NCI-H2196 treated with DMSO at 0.1 percent for 48 hours (cell line): ENCODE data around the gene TDRD10.

Experiments used
- DNase-seq: peaks from one replicate; lab custom pipeline; 2025; ENCODE audit not compliant: unreplicated experiment; lab: John Stamatoyannopoulos, UW

TDRD10 gene

GRCh38 chr1:154575951-154576566 is 74.0 kb downstream of the TDRD10 start:
- no peak for DNase-seq

DNA sequence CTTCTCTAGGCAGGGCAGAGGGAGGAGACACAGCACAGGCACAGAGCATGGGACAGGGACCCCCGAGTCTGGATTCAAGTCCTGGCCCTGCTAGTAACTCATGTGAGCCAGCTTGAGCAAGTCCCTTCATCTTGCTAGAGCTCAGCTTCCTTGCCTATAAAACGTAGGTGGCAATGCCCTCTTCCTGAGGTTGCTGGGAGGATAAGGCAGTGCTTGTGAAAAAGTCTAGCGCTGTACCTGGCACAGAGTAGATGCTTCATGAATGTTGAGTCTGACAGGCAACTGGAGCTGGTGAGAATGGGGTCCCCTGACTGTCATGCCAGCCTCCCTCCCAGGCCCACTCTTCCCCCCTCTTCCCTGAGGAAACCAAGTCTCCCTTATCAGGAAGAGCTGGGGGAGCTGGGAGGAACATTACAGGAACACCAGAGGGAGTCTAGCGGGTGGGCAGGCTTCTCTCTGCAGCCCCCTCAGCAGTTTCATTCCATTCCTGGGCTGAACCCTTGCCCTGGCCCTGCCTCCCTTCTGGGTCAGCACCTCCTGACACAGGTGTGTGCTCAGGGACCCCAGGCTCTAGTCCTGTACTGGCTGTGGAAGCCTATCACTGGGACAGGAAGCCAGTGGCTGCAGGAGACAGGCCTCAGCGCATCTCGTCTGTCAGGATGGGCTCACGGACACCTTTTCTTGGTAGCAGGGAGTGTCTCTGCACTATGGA is 75.5 kb downstream of the TDRD10 start:
- DNase-seq, result no peak

DNA sequence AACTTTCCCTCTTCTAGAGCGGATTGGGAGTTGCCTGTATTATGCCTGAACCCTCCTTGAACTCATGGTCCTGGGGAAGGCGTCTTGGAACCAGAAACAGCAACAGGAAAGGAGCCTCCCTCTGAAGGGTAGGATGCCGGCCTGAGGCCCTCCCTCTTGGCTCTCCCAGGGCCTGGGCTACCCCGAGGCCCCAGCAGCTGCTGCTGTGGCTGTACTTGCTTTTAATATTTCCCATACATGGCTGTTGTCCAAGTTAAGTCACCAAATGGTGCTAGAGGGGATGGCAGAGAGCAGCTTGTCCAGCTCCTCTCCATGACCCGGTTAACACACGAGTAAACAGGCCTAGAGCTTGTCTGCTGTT is 76.0 kb downstream of the TDRD10 start:
- no peak for DNase-seq

DNA sequence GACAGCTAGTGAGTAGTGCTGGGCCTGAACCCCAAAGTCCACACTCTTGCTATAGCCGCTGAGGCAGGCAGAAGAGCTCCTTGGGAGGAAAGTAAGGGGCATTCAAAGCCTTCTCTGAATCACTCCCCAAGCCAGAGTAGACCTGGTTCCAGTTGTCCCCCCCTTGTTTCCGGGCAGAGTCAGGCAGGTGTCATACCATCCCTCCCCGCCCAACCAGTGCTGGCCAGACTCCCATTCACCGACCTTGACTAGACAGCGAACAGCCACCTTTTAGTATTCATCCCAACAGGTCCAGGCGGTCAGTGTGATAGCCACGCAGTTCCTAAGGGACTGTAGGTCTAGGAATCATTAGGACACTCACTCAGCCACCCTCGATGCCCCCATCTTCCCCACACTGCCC is 77.4 kb downstream of the TDRD10 start:
- DNase-seq, result no peak

DNA sequence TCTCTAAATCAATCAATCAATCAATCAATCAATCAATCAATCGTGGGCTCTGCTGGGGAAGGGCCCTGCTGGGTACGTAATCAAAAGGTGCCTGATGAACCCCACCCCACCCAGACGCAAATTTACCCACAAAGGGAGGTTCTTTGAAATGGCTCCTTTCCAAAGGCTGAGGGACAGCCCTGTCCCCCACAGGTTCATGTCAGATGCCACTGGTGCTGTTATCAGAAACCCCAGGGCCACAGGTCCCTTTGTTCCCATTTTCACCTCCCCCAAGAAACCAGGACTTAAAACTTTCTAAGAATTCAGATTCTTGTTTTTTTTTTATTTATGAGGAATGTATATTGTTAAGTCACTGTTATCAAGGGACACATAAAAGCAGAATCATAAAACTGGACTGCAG is 79.7 kb downstream of the TDRD10 start:
- no peak for DNase-seq

DNA sequence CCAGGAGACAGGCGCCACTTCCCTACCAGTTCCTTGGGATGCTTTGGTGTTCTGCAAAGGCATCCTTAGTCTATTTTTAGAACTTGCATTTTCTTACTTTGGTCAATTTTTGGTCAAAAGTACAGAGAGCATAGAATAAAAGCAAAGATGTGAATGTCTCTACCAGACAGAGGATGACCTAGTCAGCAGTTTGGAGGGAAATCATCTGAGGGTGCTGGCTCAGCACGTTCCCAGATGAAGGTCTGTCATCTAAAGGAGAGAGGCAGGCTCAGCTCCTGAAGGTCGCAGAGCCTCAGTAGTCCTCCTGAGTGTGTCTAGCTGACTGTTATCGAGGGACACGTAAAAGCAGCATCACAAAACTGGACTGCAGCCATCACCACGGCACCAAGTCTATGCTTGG is 80.9 kb downstream of the TDRD10 start:
- DNase-seq, result no peak

DNA sequence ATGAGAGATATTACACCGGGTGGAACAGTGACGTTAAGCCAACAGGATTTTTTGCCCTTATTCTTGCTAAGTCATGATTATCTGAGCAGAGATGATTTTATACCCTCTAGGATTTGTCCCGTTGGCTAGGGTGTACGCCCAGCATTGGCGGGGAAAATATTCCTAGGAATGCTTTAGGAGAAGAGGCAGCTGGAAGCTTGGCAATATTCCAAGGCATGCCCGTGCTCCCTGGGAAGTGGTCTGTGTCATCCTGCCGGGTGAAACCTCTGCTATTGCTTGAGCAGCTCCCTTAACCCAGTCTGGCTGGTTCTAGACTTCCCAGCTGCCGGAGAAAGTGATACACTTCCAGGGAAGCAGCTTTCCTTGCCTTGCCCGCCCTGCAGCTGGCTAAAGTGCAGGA is 81.8 kb downstream of the TDRD10 start:
- DNase-seq, result no peak

DNA sequence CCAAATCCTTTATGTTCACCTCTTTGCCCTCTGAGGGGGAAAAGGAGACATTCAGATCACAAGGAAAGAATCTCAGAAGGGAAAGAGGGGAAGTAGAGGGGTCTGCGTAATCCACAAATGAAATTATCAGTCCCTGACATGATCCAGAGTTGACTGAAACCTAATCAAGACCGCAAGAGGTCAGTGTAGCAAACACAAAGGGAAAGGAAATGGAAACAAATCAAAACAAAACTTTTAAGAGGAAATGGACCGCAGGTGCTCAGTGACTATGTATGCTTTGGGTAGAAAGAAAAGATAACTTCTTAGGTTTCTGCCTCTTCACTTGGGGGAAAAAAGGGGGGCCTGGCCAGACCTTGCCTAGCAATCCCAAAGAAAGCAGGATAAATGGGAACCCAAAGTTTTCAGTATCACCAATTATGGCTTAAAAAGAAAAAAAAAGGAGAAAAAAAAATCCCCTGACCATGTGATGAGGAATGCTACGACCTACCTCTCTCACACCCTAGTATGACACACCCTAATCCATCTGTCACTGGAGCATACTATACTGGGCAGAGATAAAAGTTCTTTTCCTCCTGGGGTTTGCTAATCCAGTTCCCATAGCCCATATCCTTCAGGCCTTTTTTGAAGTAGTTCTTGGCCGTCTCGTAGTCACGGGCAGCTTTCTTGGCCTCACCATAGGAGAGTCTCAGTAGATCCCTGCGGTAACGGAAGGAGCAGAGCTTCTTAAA is 82.4 kb downstream of the TDRD10 start:
- DNase-seq, result no peak

GRCh38 chr1:154586231-154586630 is 84.2 kb downstream of the TDRD10 start:
- DNase-seq, result no peak

DNA sequence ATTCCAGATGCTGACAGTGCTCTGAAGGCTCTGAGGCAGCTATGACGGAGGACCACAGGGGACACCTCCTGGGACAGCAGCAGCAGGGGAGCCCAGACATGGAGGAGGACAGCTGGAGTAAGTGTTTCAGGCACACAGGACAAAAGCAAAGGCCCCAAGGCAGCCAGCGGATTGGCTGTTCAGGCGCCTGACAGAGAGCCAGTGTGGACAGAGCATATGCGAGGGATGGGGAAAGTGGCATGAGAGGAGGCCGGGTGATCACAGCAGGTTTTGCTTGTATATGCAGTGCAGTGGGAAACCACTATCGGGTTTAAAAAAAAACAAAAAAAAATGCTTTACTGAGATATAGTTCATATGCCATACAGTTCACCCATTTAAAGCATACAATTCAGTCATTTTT is 84.6 kb downstream of the TDRD10 start:
- no peak for DNase-seq

DNA sequence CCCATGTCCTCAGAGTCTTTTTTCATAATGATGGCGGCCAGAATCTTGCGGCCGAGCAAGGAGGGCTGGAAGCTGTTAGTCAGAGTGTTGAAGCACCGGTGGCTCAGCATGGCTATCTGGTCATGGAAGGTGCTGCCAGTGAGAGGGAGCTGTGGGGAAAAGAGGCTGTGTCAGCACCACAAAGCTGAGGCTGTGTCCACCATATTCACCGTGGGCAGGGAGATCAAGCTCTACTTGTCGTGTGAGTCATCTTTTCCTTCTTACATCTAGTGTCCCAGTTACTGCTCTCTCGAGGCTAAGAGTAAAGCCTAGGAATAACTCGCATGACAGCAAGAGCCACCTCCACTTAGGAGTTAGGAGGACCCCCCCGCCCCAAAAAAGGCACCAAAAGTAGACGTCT is 87.8 kb downstream of the TDRD10 start:
- DNase-seq, result no peak

GRCh38 chr1:154590756-154591155 is 88.7 kb downstream of the TDRD10 start:
- no peak for DNase-seq

DNA sequence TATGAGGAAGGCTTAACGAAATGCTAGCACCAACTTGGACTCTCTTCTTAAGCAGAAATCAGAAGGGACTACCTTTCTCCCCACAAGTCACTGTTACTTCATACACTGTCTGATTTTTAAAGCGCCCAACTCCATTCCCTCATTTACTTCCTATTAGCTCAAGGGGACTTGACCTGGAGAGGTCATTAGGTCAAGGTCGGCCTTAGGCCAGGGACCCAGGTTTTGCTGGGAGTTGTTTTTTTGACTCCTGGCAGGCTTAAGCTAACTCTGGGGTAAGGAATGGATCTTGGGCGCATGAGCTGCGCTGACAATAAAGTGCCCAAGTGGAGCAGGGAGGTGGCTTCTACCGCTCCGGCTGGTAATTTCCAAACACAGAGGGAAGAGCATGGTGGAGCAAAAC is 89.2 kb downstream of the TDRD10 start:
- DNase-seq, result no peak

- no peak for DNase-seq
Measured at GRCh38 chr1:154593390-154593789, 91.4 kb downstream of the TDRD10 start.

- DNase-seq, result no peak
Measured at GRCh38 chr1:154594811-154595210, 92.8 kb downstream of the TDRD10 start.

- DNase-seq, result no peak
Measured at GRCh38 chr1:154595621-154596020, 93.6 kb downstream of the TDRD10 start.
